Choroid plexus epithelial cell (primary cell): ENCODE data around the gene ACVR1B.

Source experiments
- DNase-seq: peaks from one replicate; pipeline ENCODE4 v3.0.0-alpha.2; 2010; ENCODE audit warnings: low read depth
- H3K4me3 ChIP-seq: 2 replicates; pipeline ENCODE4 v1.5.1; 2011; ENCODE audit warnings: low read depth, mild to moderate bottlenecking, control low read depth, low read length, moderate library complexity
- TF ChIP-seq, protein P1 (sequence below): conservative IDR thresholded peaks from 2 replicates; pipeline ENCODE4 v1.5.1; 2011; ENCODE audit warnings: low read depth, mild to moderate bottlenecking, control low read depth, inconsistent platforms, low read length, moderate library complexity

Gene ACVR1B

DNA sequence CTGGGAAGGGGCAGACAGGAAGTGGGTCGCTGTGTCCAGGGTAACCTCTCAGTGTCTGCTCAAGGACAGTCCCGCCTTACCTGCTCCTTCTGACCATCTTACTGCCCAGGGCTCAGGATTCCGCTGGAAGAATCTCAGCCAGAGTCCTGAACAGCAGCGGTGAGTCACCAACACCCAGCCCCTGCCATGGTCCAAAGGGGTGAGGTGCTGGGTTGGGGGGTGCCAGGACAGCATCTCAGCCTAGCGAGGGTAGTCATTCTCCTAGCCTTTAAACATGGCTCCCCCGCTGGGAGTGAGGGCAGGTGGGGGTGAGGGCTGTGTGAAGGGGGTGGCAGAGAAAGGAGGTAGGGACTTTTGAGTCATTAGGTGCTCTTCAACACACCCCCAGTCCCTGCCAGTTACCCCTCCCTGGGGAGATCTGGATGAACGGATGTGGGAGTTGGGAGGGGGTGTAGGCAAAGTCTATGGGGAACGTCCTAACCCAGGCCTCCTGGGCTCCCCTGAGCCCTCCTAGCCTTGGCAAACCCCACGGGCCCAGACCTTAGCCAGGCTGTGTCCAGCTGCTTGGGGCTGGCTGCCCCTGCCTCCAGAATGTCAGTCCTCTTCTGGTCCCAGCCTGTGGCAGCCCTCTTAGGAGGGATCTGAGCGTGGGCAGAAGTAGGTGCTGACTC is 57.7 kb downstream of the ACVR1B start:
- no peak for DNase-seq
- H3K4me3 ChIP-seq, result no peak overlapping the region
- TF ChIP-seq, protein P1, sequence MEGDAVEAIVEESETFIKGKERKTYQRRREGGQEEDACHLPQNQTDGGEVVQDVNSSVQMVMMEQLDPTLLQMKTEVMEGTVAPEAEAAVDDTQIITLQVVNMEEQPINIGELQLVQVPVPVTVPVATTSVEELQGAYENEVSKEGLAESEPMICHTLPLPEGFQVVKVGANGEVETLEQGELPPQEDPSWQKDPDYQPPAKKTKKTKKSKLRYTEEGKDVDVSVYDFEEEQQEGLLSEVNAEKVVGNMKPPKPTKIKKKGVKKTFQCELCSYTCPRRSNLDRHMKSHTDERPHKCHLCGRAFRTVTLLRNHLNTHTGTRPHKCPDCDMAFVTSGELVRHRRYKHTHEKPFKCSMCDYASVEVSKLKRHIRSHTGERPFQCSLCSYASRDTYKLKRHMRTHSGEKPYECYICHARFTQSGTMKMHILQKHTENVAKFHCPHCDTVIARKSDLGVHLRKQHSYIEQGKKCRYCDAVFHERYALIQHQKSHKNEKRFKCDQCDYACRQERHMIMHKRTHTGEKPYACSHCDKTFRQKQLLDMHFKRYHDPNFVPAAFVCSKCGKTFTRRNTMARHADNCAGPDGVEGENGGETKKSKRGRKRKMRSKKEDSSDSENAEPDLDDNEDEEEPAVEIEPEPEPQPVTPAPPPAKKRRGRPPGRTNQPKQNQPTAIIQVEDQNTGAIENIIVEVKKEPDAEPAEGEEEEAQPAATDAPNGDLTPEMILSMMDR, result no peak

DNA sequence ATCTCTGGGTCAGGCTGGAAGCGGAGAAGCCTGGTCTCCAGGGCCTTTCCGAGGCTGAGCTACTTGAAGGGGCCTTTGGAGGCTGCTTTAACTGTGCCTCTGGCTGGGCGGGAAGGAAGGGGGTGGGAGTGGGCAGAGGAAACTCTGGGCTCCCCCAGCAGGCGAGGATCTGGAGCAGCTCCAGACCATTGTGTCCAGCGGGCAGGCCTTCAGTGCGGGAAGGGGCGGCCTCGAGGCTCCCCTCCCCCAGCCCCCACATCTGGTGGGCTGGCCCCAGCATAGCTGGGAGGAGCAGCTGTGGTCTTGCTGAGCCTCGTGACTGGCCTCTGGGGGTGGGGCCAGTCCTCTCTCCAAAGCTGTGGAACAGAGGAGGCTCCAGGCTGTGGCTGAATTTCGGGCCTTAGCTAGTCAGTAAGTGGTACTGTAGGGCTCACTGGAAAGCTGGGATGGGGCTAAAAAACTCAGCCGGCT is 58.7 kb downstream of the ACVR1B start:
- H3K4me3 ChIP-seq, result peak overlapping the region; percentile 40

DNA sequence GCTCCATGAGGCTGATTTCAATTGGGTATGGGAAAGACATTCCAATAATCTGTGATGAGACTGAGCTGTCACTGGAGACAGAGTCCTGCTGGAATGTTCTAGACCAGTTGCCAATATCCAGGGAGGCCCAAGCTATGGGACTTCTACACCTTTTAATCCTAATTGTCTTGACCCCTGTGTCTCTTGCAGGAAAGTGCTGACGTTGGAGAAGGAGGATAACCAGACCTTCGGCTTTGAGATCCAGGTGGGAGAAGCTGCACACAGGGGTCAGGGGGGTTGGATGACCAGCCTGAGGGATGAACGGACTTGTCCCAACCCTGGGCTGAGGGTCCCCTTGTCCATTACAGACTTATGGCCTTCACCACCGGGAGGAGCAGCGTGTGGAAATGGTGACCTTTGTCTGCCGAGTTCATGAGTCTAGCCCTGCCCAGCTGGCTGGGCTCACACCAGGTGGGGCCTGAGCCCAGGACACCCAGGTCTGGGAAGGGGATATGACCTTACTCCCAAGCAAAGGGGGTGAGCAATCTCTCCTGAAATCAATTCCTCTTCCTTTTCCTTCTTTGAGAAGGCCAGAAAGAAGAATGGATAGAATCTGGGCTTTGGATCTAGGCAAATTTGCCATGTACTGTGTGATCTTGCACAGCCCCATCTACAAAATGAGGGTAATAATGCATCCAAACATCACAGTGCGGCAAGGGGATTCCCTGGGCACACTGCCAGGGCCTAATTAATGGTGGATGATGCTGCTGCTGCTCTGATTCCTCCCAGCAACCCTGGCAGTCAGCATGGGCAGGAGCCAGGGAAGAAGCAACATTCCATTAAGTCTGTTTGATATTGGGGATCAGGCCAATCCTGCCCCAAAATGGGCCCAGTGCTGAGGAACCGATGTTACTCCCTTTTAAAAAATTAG is 59.4 kb downstream of the ACVR1B start:
- H3K4me3 ChIP-seq, result peak overlapping the region; percentile 40
- TF ChIP-seq, protein P1, result no peak
- DNase-seq, result no peak

More for the DNA sequence above, 58.7 kb downstream of the ACVR1B start:
- DNase-seq, result peak; percentile 94
- TF ChIP-seq, protein P1, result no peak

GRCh38 chr12:52011602-52012214 is 60.2 kb downstream of the ACVR1B start:
- DNase-seq, result no peak
- TF ChIP-seq, protein P1, result no peak
- no peak overlapping the region for H3K4me3 ChIP-seq

- TF ChIP-seq, protein P1, result no peak
- no peak overlapping the region for H3K4me3 ChIP-seq
- DNase-seq, result no peak
Observed at GRCh38 chr12:52013626-52014310, 62.3 kb downstream of the ACVR1B start.
